GM18526 (cell line): ENCODE data around the gene SARNP.

Experiments
- POLR2A ChIP-seq: IDR thresholded peaks from 3 replicates; pipeline ENCODE4 v1.6.1; 2011; ENCODE audit not compliant: insufficient read length; ENCODE audit errors: extremely low read depth

Gene SARNP

DNA sequence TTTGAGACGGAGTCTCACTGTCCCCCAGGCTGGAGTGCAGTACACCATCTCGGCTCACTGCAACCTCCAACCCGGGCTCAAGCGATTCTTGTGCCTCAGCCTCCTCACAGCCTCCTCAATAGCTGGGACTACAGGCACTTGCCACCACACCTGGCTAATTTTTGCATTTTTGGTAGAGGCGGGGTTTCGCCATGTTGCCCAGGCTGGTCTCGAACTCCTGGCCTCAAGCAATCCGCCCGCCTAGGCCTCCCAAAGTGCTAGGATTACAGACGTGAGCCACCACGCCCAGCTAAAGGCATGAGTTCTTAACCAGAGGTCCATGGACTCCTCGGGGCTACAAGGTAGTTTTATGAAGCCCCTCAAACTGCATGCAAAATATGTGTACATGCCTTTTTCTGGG lies 2.1 kb downstream of the SARNP start:
- TF ChIP-seq POLR2A = no peak

DNA sequence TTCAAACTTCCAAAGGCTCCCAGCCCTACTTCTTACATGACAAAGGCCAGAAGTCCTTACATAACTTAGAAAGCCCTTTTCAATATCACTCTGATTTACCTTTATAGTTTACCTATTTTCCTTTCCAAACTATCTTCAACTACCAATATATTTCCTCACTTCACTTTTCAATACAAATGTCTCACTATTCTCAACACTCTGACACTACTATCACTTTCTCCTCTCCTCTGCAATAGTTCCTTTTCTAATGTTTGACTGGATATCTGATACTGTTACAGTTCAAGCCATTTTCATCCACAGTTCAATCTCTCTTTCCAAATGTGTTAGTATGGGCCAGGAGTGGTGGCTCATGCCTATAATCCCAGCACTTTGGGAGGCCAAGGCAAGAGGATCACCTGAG lies 3.3 kb downstream of the SARNP start:
- no peak for TF ChIP-seq POLR2A

DNA sequence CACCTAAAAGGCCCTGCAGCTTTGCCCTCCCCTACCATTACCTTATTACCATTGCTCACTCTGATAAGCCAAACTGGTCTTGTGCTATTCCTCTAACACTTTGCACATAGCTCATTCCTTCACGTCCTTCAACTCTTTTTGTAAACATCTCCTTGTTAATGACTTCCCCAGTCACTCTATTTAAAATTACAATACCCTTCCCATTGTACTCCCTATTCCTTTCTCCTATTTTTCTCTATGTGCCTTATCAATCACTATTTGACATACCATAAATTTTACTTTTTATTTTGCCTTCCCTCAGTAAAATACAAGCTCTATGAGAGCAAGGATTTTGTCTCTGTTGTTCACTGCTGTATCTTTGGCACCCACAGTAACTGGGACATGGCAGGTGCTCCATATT lies 5.4 kb downstream of the SARNP start:
- TF ChIP-seq POLR2A = no peak

- TF ChIP-seq POLR2A = no peak
Observed at GRCh38 chr12:55809274-55809673, 8.2 kb downstream of the SARNP start.

- TF ChIP-seq POLR2A = no peak
Observed at GRCh38 chr12:55806982-55807381, 10.5 kb downstream of the SARNP start.

- no peak for TF ChIP-seq POLR2A
Observed at GRCh38 chr12:55797550-55797949, 20.0 kb downstream of the SARNP start.

DNA sequence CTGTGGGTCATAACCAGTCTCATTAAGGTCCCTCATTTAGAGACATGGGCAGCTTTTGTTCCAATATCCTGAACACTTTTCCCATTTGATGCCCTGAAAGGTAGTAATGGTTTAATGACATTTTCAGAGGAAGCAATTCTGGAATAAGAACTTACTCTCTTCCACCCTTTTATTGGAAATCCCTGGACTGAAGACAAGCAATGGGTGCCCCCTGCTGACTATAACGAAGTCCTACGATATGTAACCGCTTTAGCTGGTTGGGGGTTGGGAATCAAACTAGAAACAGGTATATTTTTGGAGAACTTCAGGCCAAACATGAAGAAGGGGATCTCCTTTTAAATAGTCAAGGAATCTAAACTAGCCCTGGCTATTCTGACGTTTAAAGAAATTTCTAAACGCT lies 20.5 kb downstream of the SARNP start:
- TF ChIP-seq POLR2A = no peak

DNA sequence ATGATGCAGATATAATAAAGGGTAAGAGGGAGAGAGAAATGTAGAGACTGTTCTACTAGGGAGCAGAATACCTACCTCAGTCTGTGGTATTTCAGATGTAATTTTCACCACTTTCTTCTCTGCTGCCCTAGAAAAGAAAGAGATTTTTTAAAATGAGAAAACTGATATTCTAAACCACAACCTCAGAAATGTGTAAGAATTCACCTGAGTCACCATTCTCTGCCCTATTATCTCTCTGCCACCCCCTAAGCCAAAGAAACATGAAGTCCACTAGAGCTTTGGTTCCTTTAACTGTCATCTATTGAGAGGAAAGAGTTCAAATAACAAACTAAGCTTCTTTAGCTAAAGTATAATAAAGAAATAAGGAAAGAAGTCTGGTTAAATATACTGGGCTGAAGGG lies 21.6 kb downstream of the SARNP start:
- no peak for TF ChIP-seq POLR2A

- TF ChIP-seq POLR2A = no peak
Observed at GRCh38 chr12:55789893-55790292, 27.6 kb downstream of the SARNP start.

DNA sequence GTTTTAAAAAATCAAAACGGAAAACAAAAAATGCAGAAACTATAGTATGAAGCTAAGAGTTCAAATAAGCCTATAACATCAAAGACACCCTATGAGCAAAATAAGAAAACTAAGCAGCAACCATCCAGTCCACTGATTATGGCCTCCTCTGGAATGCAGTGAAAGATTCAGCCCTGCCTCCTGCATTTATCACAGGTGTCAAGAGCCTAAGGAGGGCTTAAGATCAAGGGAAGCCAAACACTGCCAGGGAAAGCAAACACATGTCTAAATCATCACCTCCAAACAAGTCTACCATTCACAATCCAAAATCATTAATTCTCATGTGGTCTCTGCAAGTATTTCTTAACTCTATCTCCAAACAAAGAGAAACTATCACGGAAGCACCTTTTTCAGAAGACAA lies 28.4 kb downstream of the SARNP start:
- no peak for TF ChIP-seq POLR2A

GRCh38 chr12:55788546-55788945 lies 29.0 kb downstream of the SARNP start:
- TF ChIP-seq POLR2A = no peak

DNA sequence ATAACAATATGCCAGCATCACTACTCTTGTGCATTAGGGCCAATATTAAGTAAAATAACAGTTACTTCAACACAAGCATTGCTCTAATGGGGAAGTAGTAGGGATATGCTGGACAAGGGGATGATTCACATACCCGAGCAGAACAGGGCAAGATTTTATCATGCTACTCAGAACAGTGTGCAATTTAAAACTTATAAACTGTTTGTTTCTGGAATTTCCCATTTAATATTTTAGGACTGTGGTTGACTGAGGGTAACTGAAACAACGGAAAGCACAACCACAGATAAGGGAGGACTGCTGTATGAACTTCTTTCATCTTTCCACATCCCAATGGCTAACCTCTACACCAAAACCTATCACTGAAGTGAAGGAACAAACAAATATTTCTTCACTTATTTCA lies 36.8 kb downstream of the SARNP start:
- TF ChIP-seq POLR2A = no peak

- TF ChIP-seq POLR2A = no peak
Observed at GRCh38 chr12:55777856-55778255, 39.7 kb downstream of the SARNP start.

- TF ChIP-seq POLR2A = no peak
Observed at GRCh38 chr12:55771736-55772135, 45.8 kb downstream of the SARNP start.

- no peak for TF ChIP-seq POLR2A
Observed at GRCh38 chr12:55767156-55767555, 50.4 kb downstream of the SARNP start.

GRCh38 chr12:55765736-55766290 lies 51.7 kb downstream of the SARNP start:
- TF ChIP-seq POLR2A = no peak

DNA sequence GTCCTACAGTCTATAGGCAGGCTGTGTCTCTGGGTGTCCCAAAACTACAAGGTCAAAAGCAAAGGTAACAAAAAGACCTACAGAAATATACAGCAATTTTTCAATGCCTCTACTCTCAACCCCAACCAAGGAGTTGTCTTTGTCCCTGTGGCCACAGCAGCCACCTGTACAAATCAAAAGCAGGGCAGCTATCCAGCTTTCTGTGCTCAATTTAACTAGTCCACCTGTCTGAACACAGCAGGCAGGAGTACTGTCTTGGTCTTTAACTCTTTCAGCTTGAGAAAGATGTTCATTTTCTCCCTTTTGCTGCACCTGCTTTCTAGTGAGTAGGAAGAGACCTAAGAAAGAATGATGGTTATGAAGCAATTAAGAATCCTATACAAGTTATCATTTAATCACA lies 54.9 kb downstream of the SARNP start:
- TF ChIP-seq POLR2A = no peak

DNA sequence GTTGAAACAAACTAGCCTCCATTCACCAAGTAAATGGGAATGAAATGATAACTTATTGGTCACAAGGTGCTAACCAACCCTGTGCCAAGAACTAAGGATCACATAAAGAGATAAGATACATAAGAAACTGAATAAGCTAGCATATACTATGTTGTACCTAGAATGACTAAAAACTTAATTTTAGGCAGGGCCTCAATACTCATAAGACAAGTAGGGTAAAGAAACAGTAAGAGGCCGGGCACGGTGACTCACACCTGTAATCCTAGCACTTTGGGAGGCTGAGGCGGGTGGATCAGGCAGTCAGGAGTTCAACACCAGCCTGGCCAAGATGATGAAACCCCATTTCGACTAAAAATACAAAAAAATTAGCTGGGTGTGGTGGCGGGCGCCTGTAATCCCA lies 56.9 kb downstream of the SARNP start:
- no peak for TF ChIP-seq POLR2A

DNA sequence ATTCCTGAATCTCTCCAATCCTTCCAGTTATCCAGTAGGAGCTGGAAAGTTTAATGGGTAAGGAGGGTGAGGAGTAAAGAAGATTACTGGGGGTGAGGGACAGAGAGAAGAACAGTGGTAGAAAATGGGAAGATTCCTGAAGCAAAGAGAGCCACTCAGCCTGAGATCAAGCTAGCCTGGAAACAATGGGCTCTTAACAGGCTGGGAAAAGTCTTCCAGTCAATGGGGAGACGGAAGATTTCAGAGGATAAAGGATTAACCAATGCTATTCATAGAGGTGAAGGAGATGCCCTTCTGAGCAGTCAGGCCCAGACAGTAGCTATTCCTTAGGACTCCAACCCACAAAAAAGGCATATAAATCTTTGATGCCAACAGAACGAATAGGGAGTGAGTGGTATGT lies 59.8 kb downstream of the SARNP start:
- no peak for TF ChIP-seq POLR2A

DNA sequence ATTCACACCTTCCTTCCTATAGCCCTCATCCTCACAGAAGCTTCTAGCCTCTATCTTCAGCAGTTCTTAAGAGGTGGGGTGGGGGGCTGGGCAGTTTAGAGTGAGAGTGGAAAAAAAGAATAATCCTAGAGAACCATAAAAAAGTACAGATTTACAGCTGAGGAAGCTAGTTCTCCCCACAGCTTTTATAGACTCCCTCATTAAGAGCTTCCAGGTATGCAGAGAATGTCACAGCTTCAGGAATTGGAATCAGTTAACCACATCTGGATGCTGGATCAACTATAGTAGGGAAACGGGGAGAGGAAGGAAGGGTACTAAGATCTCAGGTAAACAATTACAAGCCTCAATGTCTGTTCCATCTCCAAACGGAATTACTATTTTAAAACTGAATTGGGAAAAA lies 62.3 kb downstream of the SARNP start:
- no peak for TF ChIP-seq POLR2A
